ENCODE data around the gene SORBS1.

DNA sequence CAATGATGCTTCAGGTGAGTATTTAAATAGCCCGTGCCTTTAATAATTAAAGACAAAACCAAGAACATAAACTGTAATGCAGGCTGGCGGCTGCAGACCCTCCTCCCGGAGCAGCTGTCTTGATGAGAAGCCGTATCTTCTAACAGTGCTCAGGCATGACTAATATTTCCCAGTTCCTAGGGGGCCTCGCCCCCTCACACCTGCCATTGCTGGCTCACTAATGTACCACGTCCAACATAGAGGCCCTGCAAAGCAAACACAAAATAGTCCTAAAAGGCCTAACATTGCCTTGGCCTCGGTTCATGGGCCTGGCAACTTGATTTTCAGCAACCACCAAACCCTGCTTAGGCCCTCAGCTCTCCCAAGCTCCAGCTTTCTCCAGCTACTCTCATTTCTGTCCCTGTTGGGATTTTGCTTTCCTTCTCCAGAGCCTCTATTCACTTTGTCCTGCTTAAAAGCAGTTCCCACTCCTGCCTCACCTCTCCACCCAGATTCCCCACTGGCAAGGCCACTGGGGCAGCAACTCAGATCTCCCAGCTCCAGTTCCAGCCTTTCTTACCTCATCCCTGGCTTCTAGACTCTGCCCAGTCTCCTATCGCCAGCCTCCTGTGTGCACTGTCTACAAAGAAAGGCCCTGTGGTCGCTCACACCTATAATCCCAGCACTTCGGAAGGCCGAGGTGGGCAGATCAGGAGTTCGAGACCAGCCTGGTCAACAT, 16.2 kb downstream of the SORBS1 start:
- TF ChIP-seq POLR2A (IDR thresholded peaks at IDR 0.05; ENCODE audit: low read length) (no peak), GATA1 (IDR thresholded peaks at IDR 0.05; ENCODE audit: low read depth, low read length) (no peak)
